ENCODE results near the gene DENND6A.
"Not testable (repeated sequence)": the region's sequence is repeated elsewhere in the genome, so short reads cannot be mapped to it uniquely, and the experiment has no call there.

DENND6A gene

GRCh38 chr3:57696801-57697321, 4.0 kb upstream of the DENND6A start:
- H3K4me3 ChIP-seq (ENCODE audit: low read length), result no peak overlapping the region
- TF ChIP-seq CTCF (IDR thresholded peaks at IDR 0.05; ENCODE audit: insufficient read depth, low read depth, low read length, missing control alignments), result peak; percentile 29
- peak; percentile 98 for DNase-seq (ENCODE audit: low read depth)

GRCh38 chr3:57694146-57694545, 1.3 kb upstream of the DENND6A start:
- TF ChIP-seq CTCF (IDR thresholded peaks at IDR 0.05; ENCODE audit: insufficient read depth, low read depth, low read length, missing control alignments), result no peak
- DNase-seq (ENCODE audit: low read depth), result no peak
- no peak overlapping the region for H3K4me3 ChIP-seq (ENCODE audit: low read length)

- DNase-seq (ENCODE audit: low read depth), result not testable (repeated sequence)
- H3K4me3 ChIP-seq (ENCODE audit: low read length), result peak overlapping the region; percentile 65
Observed at GRCh38 chr3:57692133-57692395, 813 bp downstream of the DENND6A start.

- no peak for DNase-seq (ENCODE audit: low read depth)
- H3K4me3 ChIP-seq (ENCODE audit: low read length), result peak overlapping the region; percentile 65
- TF ChIP-seq CTCF (IDR thresholded peaks at IDR 0.05; ENCODE audit: insufficient read depth, low read depth, low read length, missing control alignments), result no peak
Observed at GRCh38 chr3:57691411-57692132, 1.3 kb downstream of the DENND6A start.

- TF ChIP-seq CTCF (IDR thresholded peaks at IDR 0.05; ENCODE audit: insufficient read depth, low read depth, low read length, missing control alignments), result no peak
- no peak for DNase-seq (ENCODE audit: low read depth)
- no peak overlapping the region for H3K4me3 ChIP-seq (ENCODE audit: low read length)
Observed at GRCh38 chr3:57689367-57690053, 3.4 kb downstream of the DENND6A start.

GRCh38 chr3:57688291-57688690, 4.6 kb downstream of the DENND6A start:
- DNase-seq (ENCODE audit: low read depth), result no peak
- no peak overlapping the region for H3K4me3 ChIP-seq (ENCODE audit: low read length)
- TF ChIP-seq CTCF (IDR thresholded peaks at IDR 0.05; ENCODE audit: insufficient read depth, low read depth, low read length, missing control alignments), result no peak

GRCh38 chr3:57683286-57683685, 9.6 kb downstream of the DENND6A start:
- no peak overlapping the region for H3K4me3 ChIP-seq (ENCODE audit: low read length)
- DNase-seq (ENCODE audit: low read depth), result no peak
- no peak for TF ChIP-seq CTCF (IDR thresholded peaks at IDR 0.05; ENCODE audit: insufficient read depth, low read depth, low read length, missing control alignments)

All from epithelial cell of esophagus (primary cell).